ENCODE measurements around the gene STK10. TPM values are rescaled to one million over a fixed set of nuclear protein-coding genes. Genes with fewer than 3 reads are reported as not detected.

Gene STK10
- total and polyA plus RNA-seq, 11 donors, result 5.5 to 52.9 (median 10.2) TPM

GRCh38 chr5:172168311-172168710 lies 19.7 kb downstream of the STK10 start:
- TF ChIP-seq CTCF (IDR thresholded peaks at IDR 0.05), result no peak
- no peak for TF ChIP-seq POLR2A (IDR thresholded peaks at IDR 0.05)
- WGBS, 4 donors, result 57 to 64% (median 58%) methylated on average over 6 to 8 of the region's 8 CpGs
- Histone ChIP-seq H3K27me3 (no peaks in the 10 kb centered on the region), H3K27ac (peak overlapping the region; percentile 30 to 83 (median 69)), H3K9me3 (no peaks in the 10 kb centered on the region), H3K4me1 (peaks cover 18 to 83% (median 46%) of the 10 kb centered on the region in 12 donors), H3K36me3 (peaks cover 0 to 15% (median 0%) of the 10 kb centered on the region in 9 donors), H3K4me3 (no peak overlapping the region)
- DNase-seq, result peak in 1 of 5 donors; percentile 57
- intact Hi-C loops (cut with DNase I), result no loop called here
- ATAC-seq, result peak in 3 of 4 donors; percentile 1 to 14 (median 1)

- H3K27ac ChIP-seq, result peak overlapping the region; percentile 30 to 83 (median 69)
- WGBS, 4 donors, result 25 to 43% (median 40%) methylated on average over 2 to 7 of the region's 7 CpGs
- no peaks in the 10 kb centered on the region for H3K27me3 ChIP-seq
- H3K4me3 ChIP-seq, result no peak overlapping the region
- H3K4me1 ChIP-seq, result peaks cover 18 to 83% (median 48%) of the 10 kb centered on the region in 12 donors
- TF ChIP-seq CTCF (IDR thresholded peaks at IDR 0.05) (no peak), POLR2A (IDR thresholded peaks at IDR 0.05) (no peak)
- DNase-seq (peak in 3 of 5 donors; percentile 62 to 79 (median 76)), ATAC-seq (peak; percentile 39 to 69 (median 64))
- intact Hi-C loops (cut with DNase I), result no loop called here
- peaks cover 0 to 15% (median 0%) of the 10 kb centered on the region in 9 donors for H3K36me3 ChIP-seq
- H3K9me3 ChIP-seq, result no peaks in the 10 kb centered on the region
These were observed 20.1 kb downstream of the STK10 start for GRCh38 chr5:172167895-172168294.

GRCh38 chr5:172166030-172166826 lies 21.8 kb downstream of the STK10 start:
- no peak overlapping the region for H3K27ac ChIP-seq
- H3K36me3 ChIP-seq, result peaks cover 0 to 8% (median 0%) of the 10 kb centered on the region in 9 donors
- H3K4me3 ChIP-seq, result no peak overlapping the region
- H3K27me3 ChIP-seq, result no peaks in the 10 kb centered on the region
- DNase-seq (peak in 1 of 5 donors; percentile 21), ATAC-seq (no peak)
- no peaks in the 10 kb centered on the region for H3K9me3 ChIP-seq
- H3K4me1 ChIP-seq, result peaks cover 18 to 86% (median 51%) of the 10 kb centered on the region in 12 donors
- 86 to 97% (median 92%) methylated on average over 16 of the region's 16 CpGs for WGBS, 4 donors
- intact Hi-C loops (cut with DNase I), result no loop called here
- TF ChIP-seq CTCF (IDR thresholded peaks at IDR 0.05), result no peak
- no peak for TF ChIP-seq POLR2A (IDR thresholded peaks at IDR 0.05)

- H3K4me3 ChIP-seq, result no peak overlapping the region
- intact Hi-C loops (cut with DNase I), result no loop called here
- 82 to 93% (median 88%) methylated on average over 7 of the region's 7 CpGs for WGBS, 4 donors
- TF ChIP-seq CTCF (IDR thresholded peaks at IDR 0.05), result no peak
- H3K9me3 ChIP-seq, result no peaks in the 10 kb centered on the region
- no peaks in the 10 kb centered on the region for H3K27me3 ChIP-seq
- ATAC-seq (no peak), DNase-seq (peak in 1 of 5 donors; percentile 10)
- H3K4me1 ChIP-seq, result peaks cover 18 to 85% (median 48%) of the 10 kb centered on the region in 12 donors
- peak overlapping the region in 3 of 12 donors; percentile 33 to 42 (median 37) for H3K27ac ChIP-seq
- peaks cover 0 to 8% (median 0%) of the 10 kb centered on the region in 9 donors for H3K36me3 ChIP-seq
These were observed 22.6 kb downstream of the STK10 start for GRCh38 chr5:172165465-172165864.
